Ishikawa (cell line): ENCODE results near the gene FGF2.

Experiments used
- CEBPB ChIP-seq: IDR thresholded peaks from 2 replicates; pipeline ENCODE4 v1.6.1; 2012
- CREB1 ChIP-seq: IDR thresholded peaks from 2 replicates; pipeline ENCODE4 v1.6.1; 2012; ENCODE audit warnings: low read depth
- EGR1 ChIP-seq: IDR thresholded peaks from 2 replicates; pipeline ENCODE4 v1.6.1; 2012
- EP300 ChIP-seq: IDR thresholded peaks from 2 replicates; pipeline ENCODE4 v1.6.1; 2012; ENCODE audit warnings: borderline replicate concordance
- FOXM1 ChIP-seq: IDR thresholded peaks from 2 replicates; pipeline ENCODE4 v1.6.1; 2012; ENCODE audit warnings: low read depth, borderline replicate concordance
- NFIC ChIP-seq: IDR thresholded peaks from 2 replicates; pipeline ENCODE4 v1.6.1; 2012
- RAD21 ChIP-seq: IDR thresholded peaks from 2 replicates; pipeline ENCODE4 v1.6.1; 2012; ENCODE audit warnings: low read depth
- REST ChIP-seq: IDR thresholded peaks from 2 replicates; pipeline ENCODE4 v1.6.1; 2012; ENCODE audit warnings: low read depth, mild to moderate bottlenecking
- TAF1 ChIP-seq: IDR thresholded peaks from 2 replicates; pipeline ENCODE4 v1.6.1; 2012; ENCODE audit warnings: low read depth, mild to moderate bottlenecking
- TCF12 ChIP-seq: IDR thresholded peaks from 2 replicates; pipeline ENCODE4 v1.6.1; 2012; ENCODE audit warnings: low read depth
- TEAD4 ChIP-seq: IDR thresholded peaks from 2 replicates; pipeline ENCODE4 v1.6.1; 2012
- YY1 ChIP-seq: IDR thresholded peaks from 2 replicates; pipeline ENCODE4 v1.6.1; 2012; ENCODE audit warnings: low read depth
- ZBTB7A ChIP-seq: IDR thresholded peaks from 2 replicates; pipeline ENCODE4 v1.6.1; 2012; ENCODE audit warnings: low read depth
- TF ChIP-seq, protein P1 (sequence below): IDR thresholded peaks from 2 replicates; pipeline ENCODE4 v1.6.1; 2012
- TF ChIP-seq, protein P2 (sequence below): IDR thresholded peaks from 2 replicates; pipeline ENCODE4 v1.6.1; 2012

Gene FGF2

GRCh38 chr4:122854447-122855352, 28.1 kb downstream of the FGF2 start:
- no peak for TF ChIP-seq YY1
- TF ChIP-seq REST: no peak
- TF ChIP-seq RAD21: no peak

DNA sequence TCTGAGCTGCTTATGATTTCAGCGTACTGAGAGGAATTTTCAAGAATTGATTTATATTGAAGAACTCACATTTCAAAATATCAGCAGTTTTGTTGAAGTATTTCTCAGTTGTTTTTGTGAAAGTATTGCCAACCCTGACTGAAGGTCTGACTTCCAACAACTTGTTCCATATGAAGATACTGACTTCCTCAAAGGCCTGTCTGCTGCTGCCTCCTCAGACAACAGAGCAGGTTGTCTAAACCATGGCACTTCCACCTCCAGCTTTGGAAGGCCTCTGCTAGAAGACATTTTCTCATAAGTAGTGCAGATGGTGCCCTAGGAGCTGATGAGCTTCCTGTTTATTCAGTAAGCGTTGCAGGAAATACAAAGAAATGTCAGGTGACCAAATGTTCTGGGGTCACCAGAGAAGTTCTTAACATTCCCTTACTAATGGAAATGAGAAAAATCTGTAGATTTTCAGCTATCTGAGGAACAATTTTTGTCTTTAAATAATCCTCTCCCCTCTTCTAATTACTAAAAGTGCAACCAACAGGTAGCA, 28.8 kb downstream of the FGF2 start:
- TF ChIP-seq ZBTB7A: no peak
- no peak for TF ChIP-seq NFIC
- TF ChIP-seq CEBPB: no peak
- TF ChIP-seq TCF12: no peak
- TF ChIP-seq REST: no peak
- TF ChIP-seq, protein P1, sequence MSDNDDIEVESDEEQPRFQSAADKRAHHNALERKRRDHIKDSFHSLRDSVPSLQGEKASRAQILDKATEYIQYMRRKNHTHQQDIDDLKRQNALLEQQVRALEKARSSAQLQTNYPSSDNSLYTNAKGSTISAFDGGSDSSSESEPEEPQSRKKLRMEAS: no peak
- no peak for TF ChIP-seq EP300
- no peak for TF ChIP-seq TAF1
- TF ChIP-seq RAD21: no peak
- TF ChIP-seq, protein P2, sequence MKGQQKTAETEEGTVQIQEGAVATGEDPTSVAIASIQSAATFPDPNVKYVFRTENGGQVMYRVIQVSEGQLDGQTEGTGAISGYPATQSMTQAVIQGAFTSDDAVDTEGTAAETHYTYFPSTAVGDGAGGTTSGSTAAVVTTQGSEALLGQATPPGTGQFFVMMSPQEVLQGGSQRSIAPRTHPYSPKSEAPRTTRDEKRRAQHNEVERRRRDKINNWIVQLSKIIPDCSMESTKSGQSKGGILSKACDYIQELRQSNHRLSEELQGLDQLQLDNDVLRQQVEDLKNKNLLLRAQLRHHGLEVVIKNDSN: no peak
- no peak for TF ChIP-seq FOXM1
- no peak for TF ChIP-seq YY1
- TF ChIP-seq EGR1: no peak
- no peak for TF ChIP-seq TEAD4
- TF ChIP-seq CREB1: no peak

- TF ChIP-seq RAD21 (no peak), TAF1 (no peak), YY1 (no peak), CREB1 (no peak), CEBPB (no peak), FOXM1 (no peak), EGR1 (no peak), ZBTB7A (no peak), TCF12 (no peak), REST (no peak), NFIC (no peak), TEAD4 (no peak), EP300 (no peak)
- TF ChIP-seq, protein P2: no peak
- TF ChIP-seq, protein P1: no peak
Measured at GRCh38 chr4:122857160-122857559, 30.5 kb downstream of the FGF2 start.

DNA sequence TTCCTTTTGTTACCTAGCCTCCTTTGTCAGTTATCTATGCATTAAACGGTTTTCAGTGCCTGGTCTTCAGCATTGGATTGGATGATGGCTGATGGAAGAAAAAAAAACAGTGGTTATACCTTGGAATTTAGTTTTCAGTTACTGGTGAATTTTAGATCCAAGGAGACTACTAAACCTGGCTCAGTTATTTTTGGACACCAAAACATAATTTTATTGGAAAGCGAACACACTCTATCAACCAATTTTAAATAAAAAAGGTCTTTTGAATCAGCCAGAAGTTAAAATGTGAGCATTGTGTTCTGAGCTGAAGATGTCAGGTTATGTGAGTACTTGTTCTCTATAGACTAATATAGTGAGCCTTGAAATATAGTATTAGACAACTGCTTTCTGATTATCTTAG, 32.1 kb downstream of the FGF2 start:
- TF ChIP-seq, protein P1: no peak
- TF ChIP-seq, protein P2: no peak
- no peak for TF ChIP-seq REST
- TF ChIP-seq CEBPB: no peak
- TF ChIP-seq TCF12: no peak
- TF ChIP-seq CREB1: no peak
- no peak for TF ChIP-seq FOXM1
- no peak for TF ChIP-seq TAF1
